HFF-Myc (cell line): Measurements from ENCODE around the gene KIF26A.

Source experiments
- DNase-seq: peaks from one replicate; pipeline ENCODE4 v3.0.0-alpha.2; 2011; ENCODE audit warnings: low read depth; ENCODE audit errors: extremely low read depth
- H3K4me3 ChIP-seq: replicated peaks from 2 replicates; pipeline ENCODE4 v1.5.1; 2011; ENCODE audit warnings: low read depth, mild to moderate bottlenecking, control low read depth, low read length
- CTCF ChIP-seq: IDR thresholded peaks from 2 replicates; pipeline ENCODE4 v1.5.1; 2012; ENCODE audit warnings: mild to moderate bottlenecking, low read depth, low read length, control low read depth; ENCODE audit errors: missing control alignments

The KIF26A gene

GRCh38 chr14:104169699-104170479 is 31.5 kb downstream of the KIF26A start:
- no peak for DNase-seq
- TF ChIP-seq CTCF = no peak
- no peak overlapping the region for H3K4me3 ChIP-seq

- TF ChIP-seq CTCF = no peak
- DNase-seq = no peak
- no peak overlapping the region for H3K4me3 ChIP-seq
Measured at GRCh38 chr14:104171029-104171697, 32.8 kb downstream of the KIF26A start.

- H3K4me3 ChIP-seq = no peak overlapping the region
- no peak for DNase-seq
- TF ChIP-seq CTCF = no peak
Measured at GRCh38 chr14:104171895-104172294, 33.5 kb downstream of the KIF26A start.

GRCh38 chr14:104172349-104172748 is 34.0 kb downstream of the KIF26A start:
- no peak for DNase-seq
- TF ChIP-seq CTCF = no peak
- H3K4me3 ChIP-seq = no peak overlapping the region

- no peak for DNase-seq
- H3K4me3 ChIP-seq = no peak overlapping the region
- no peak for TF ChIP-seq CTCF
Measured at GRCh38 chr14:104172880-104173279, 34.5 kb downstream of the KIF26A start.

- no peak overlapping the region for H3K4me3 ChIP-seq
- DNase-seq = no peak
- no peak for TF ChIP-seq CTCF
Measured at GRCh38 chr14:104174051-104174450, 35.7 kb downstream of the KIF26A start.
